GM23338 (cell line): ENCODE results near the gene TUBGCP4. TPM values are rescaled to one million over a fixed set of nuclear protein-coding genes. Genes with fewer than 3 reads are reported as not detected.

Source experiments
- ATAC-seq: fragments of 200-7000 bp; cut with Tn5 transposase; 3 replicates; pipeline ENCODE4 v1.9.1; 2020
- DNase-seq: peaks from one replicate; pipeline ENCODE4 v3.0.0-alpha.2; 2015; ENCODE audit warnings: low spot score
- H2AFZ ChIP-seq: fragments of 200-600 bp; sonication (generic); 2 replicates; pipeline ENCODE4 v1.8.0; 2016; ENCODE audit warnings: antibody characterized with exemption, mild to moderate bottlenecking, moderate library complexity
- H3F3A ChIP-seq: fragments of 200-600 bp; sonication (generic); replicated peaks from 2 replicates; pipeline ENCODE4 v1.8.0; 2017; ENCODE audit warnings: antibody characterized with exemption, mixed run types, low read depth
- H3K27ac ChIP-seq: fragments of 200-600 bp; sonication (generic); 2 replicates; pipeline ENCODE4 v1.6.1; 2016; ENCODE audit warnings: low read depth
- H3K27me3 ChIP-seq: fragments of 200-600 bp; sonication (generic); 2 replicates; pipeline ENCODE4 v1.8.0; 2016; ENCODE audit warnings: mild to moderate bottlenecking, mixed run types, moderate library complexity; ENCODE audit not compliant: insufficient read depth
- H3K36me3 ChIP-seq: fragments of 200-600 bp; sonication (generic); 2 replicates; pipeline ENCODE4 v1.8.0; 2016; ENCODE audit warnings: mild to moderate bottlenecking; ENCODE audit not compliant: insufficient read depth
- H3K4me1 ChIP-seq: fragments of 200-600 bp; sonication (generic); 2 replicates; pipeline ENCODE4 v1.8.0; 2016; ENCODE audit warnings: mild to moderate bottlenecking, moderate library complexity; ENCODE audit not compliant: insufficient read depth
- H3K4me2 ChIP-seq: fragments of 200-600 bp; sonication (generic); 2 replicates; pipeline ENCODE4 v1.7.1; 2017; ENCODE audit warnings: mixed run types
- H3K4me3 ChIP-seq: fragments of 200-600 bp; sonication (generic); 2 replicates; pipeline ENCODE4 v1.6.1; 2016; ENCODE audit warnings: mixed run types
- H3K79me2 ChIP-seq: fragments of 200-600 bp; sonication (generic); replicated peaks from 2 replicates; pipeline ENCODE4 v1.8.0; 2017; ENCODE audit warnings: mild to moderate bottlenecking; ENCODE audit not compliant: insufficient read depth
- H3K9me2 ChIP-seq: fragments of 200-600 bp; sonication (generic); 2 replicates; pipeline ENCODE4 v1.8.0; 2017; ENCODE audit not compliant: insufficient read depth
- H4K20me1 ChIP-seq: fragments of 200-600 bp; sonication (generic); replicated peaks from 2 replicates; pipeline ENCODE4 v1.8.0; 2017; ENCODE audit warnings: mild to moderate bottlenecking; ENCODE audit not compliant: insufficient read depth
- H3K27ac Mint-ChIP-seq: 2 replicates; pipeline ENCODE4 v1.8.0; 2020; ENCODE audit warnings: inconsistent platforms, mild to moderate bottlenecking, moderate library complexity, mixed read lengths
- H3K27me3 Mint-ChIP-seq: 3 replicates; pipeline ENCODE4 v1.8.0; 2022; ENCODE audit warnings: low read depth, mild to moderate bottlenecking, moderate library complexity, mixed read lengths, inconsistent platforms; ENCODE audit not compliant: insufficient read depth, poor library complexity
- H3K36me3 Mint-ChIP-seq: 3 replicates; pipeline ENCODE4 v1.8.0; 2021; ENCODE audit warnings: low read depth, mild to moderate bottlenecking, inconsistent platforms, moderate library complexity, mixed read lengths
- H3K4me1 Mint-ChIP-seq: 3 replicates; pipeline ENCODE4 v1.8.0; 2020; ENCODE audit warnings: mild to moderate bottlenecking, inconsistent platforms, mixed read lengths
- H3K4me3 Mint-ChIP-seq: 3 replicates; pipeline ENCODE4 v1.8.0; 2021; ENCODE audit warnings: moderate library complexity, mild to moderate bottlenecking, inconsistent platforms, mixed read lengths
- H3K9me3 Mint-ChIP-seq: 3 replicates; pipeline ENCODE4 v1.8.0; 2020; ENCODE audit warnings: moderate library complexity, mild to moderate bottlenecking, inconsistent platforms, mixed read lengths
- CREB1 ChIP-seq: fragments of 250-450 bp; sonication (Bioruptor Pico); IDR thresholded peaks from 2 replicates; pipeline ENCODE4 v1.5.0; 2020; ENCODE audit warnings: low read depth, mild to moderate bottlenecking, moderate library complexity
- CTCF ChIP-seq, 2 experiments: fragments of 200-600 bp in 1 of 2; sonication (generic) in 1 of 2; conservative IDR thresholded peaks; 2 replicates each; pipeline versions ENCODE4 v1.5.1 to v1.6.1; 2016 to 2017; ENCODE audit warnings: antibody characterized with exemption in 2 of 2, low read depth in 2 of 2, mild to moderate bottlenecking in 2 of 2, moderate library complexity in 1 of 2
- ETS1 ChIP-seq: IDR thresholded peaks from 2 replicates; pipeline ENCODE4 v1.6.1; 2016; ENCODE audit warnings: antibody characterized with exemption
- EZH2 ChIP-seq: fragments of 200-600 bp; sonication (generic); IDR thresholded peaks from one replicate; pipeline ENCODE4 v1.8.0; 2017; ENCODE audit warnings: antibody characterized with exemption, mild to moderate bottlenecking, low read depth; ENCODE audit not compliant: unreplicated experiment
- EZH2phosphoT487 ChIP-seq: fragments of 200-600 bp; sonication (generic); IDR thresholded peaks from one replicate; pipeline ENCODE4 v1.8.1; 2018; ENCODE audit warnings: antibody characterized with exemption; ENCODE audit not compliant: unreplicated experiment
- JUNB ChIP-seq: IDR thresholded peaks from one replicate; pipeline ENCODE4 v1.6.1; 2016; ENCODE audit warnings: antibody characterized with exemption; ENCODE audit not compliant: unreplicated experiment
- NANOG ChIP-seq: IDR thresholded peaks from 2 replicates; pipeline ENCODE4 v1.6.1; 2016; ENCODE audit warnings: antibody characterized with exemption, borderline replicate concordance
- POLR2AphosphoS5 ChIP-seq: IDR thresholded peaks from 2 replicates; pipeline ENCODE4 v1.6.1; 2016; ENCODE audit warnings: antibody characterized with exemption, low read depth
- REST ChIP-seq: IDR thresholded peaks from one replicate; pipeline ENCODE4 v1.6.1; 2018; ENCODE audit warnings: antibody characterized with exemption; ENCODE audit not compliant: unreplicated experiment
- STAT1 ChIP-seq: IDR thresholded peaks from one replicate; pipeline ENCODE4 v1.6.1; 2016; ENCODE audit warnings: antibody characterized with exemption; ENCODE audit not compliant: unreplicated experiment
- ZNF114 ChIP-seq: fragments of 250-450 bp; sonication (Bioruptor Pico); IDR thresholded peaks from 2 replicates; pipeline ENCODE4 v1.5.0; 2020; ENCODE audit warnings: mild to moderate bottlenecking, moderate library complexity
- ZNF331 ChIP-seq: fragments of 250-450 bp; sonication (Bioruptor Pico); IDR thresholded peaks from 2 replicates; pipeline ENCODE4 v1.5.0; 2020; ENCODE audit warnings: low read depth, mild to moderate bottlenecking, moderate library complexity
- ZNF462 ChIP-seq: fragments of 250-450 bp; sonication (Bioruptor Pico); IDR thresholded peaks from 2 replicates; pipeline ENCODE4 v1.5.0; 2020; ENCODE audit warnings: mild to moderate bottlenecking, moderate library complexity
- polyA plus RNA-seq: library from polyadenylated mRNA; unstranded; fragments of >200 nt; fragmentation: Nextera tagmentation; extraction: Ambion mirVana; gene quantifications from 2 replicates; pipeline ENCODE4 v1.2.1, GENCODE V29; 2016
- total RNA-seq: library from RNA; depleted of rRNA; stranded (reverse); fragments of >200 nt; shearing (Covaris generic); gene quantifications from 2 replicates; pipeline ENCODE4 v1.2.3, GENCODE V29; 2014

TUBGCP4 gene
- total and polyA plus RNA-seq, 2 experiments from 2014 or later: 10.6 to 18.0 TPM

- ATAC-seq: no peak
- H3K79me2 ChIP-seq: no peaks in the 10 kb centered on the region; the same call in 1 of the 2 replicates
- peaks cover 55% of the 10 kb centered on the region for H3K36me3 ChIP-seq
- no peak overlapping the region for H3K27ac ChIP-seq
- no peak for DNase-seq
- H3K4me1 ChIP-seq: no peaks in the 10 kb centered on the region
- no peaks in the 10 kb centered on the region for H3K9me2 ChIP-seq
- Mint-ChIP-seq H3K9me3 (no peaks in the 10 kb centered on the region), H3K27ac (no peak overlapping the region), H3K36me3 (peaks cover 70% of the 10 kb centered on the region), H3K4me3 (no peak overlapping the region), H3K4me1 (no peaks in the 10 kb centered on the region), H3K27me3 (no peaks in the 10 kb centered on the region)
- H3F3A ChIP-seq: no peaks in the 10 kb centered on the region; the same call in 1 of the 2 replicates
- no peak overlapping the region for H3K4me2 ChIP-seq
- no peaks in the 10 kb centered on the region for H3K27me3 ChIP-seq
- H3K4me3 ChIP-seq: no peak overlapping the region
- H4K20me1 ChIP-seq: peaks cover 20% of the 10 kb centered on the region
- H2AFZ ChIP-seq: no peak overlapping the region
- TF ChIP-seq CTCF (conservative IDR thresholded peaks at IDR 0.05; ENCODE audit: low read depth in 2 of 2): no peak
- TF ChIP-seq EZH2phosphoT487: no peak
- TF ChIP-seq ETS1: no peak
- TF ChIP-seq ZNF331 (CRISPR knock-in tag): no peak
- no peak for TF ChIP-seq EZH2
- no peak for TF ChIP-seq ZNF114 (CRISPR knock-in tag)
- no peak for TF ChIP-seq NANOG
- no peak for TF ChIP-seq STAT1
- TF ChIP-seq POLR2AphosphoS5: no peak
- no peak for TF ChIP-seq JUNB
- no peak for TF ChIP-seq CREB1 (CRISPR knock-in tag)
- no peak for TF ChIP-seq ZNF462 (CRISPR knock-in tag)
- no peak for TF ChIP-seq REST
Measured at GRCh38 chr15:43429687-43430086, 58.8 kb downstream of the TUBGCP4 start.
